ENCODE data around the gene CYP2A7.
"Not testable (repeated sequence)": the region's sequence is repeated elsewhere in the genome, so short reads cannot be mapped to it uniquely, and the experiment has no call there.

The CYP2A7 gene

GRCh38 chr19:40836754-40837429 lies 45.1 kb downstream of the CYP2A7 start:
- H3K27ac ChIP-seq: no peak overlapping the region
- TF ChIP-seq, protein P1, sequence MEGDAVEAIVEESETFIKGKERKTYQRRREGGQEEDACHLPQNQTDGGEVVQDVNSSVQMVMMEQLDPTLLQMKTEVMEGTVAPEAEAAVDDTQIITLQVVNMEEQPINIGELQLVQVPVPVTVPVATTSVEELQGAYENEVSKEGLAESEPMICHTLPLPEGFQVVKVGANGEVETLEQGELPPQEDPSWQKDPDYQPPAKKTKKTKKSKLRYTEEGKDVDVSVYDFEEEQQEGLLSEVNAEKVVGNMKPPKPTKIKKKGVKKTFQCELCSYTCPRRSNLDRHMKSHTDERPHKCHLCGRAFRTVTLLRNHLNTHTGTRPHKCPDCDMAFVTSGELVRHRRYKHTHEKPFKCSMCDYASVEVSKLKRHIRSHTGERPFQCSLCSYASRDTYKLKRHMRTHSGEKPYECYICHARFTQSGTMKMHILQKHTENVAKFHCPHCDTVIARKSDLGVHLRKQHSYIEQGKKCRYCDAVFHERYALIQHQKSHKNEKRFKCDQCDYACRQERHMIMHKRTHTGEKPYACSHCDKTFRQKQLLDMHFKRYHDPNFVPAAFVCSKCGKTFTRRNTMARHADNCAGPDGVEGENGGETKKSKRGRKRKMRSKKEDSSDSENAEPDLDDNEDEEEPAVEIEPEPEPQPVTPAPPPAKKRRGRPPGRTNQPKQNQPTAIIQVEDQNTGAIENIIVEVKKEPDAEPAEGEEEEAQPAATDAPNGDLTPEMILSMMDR (IDR thresholded peaks at IDR 0.05): no peak
- no peak overlapping the region for H3K4me3 ChIP-seq
- no peak for DNase-seq (ENCODE audit: low spot score)

- DNase-seq (ENCODE audit: low spot score); H3K27ac ChIP-seq; H3K4me3 ChIP-seq: not testable (repeated sequence)
Observed at GRCh38 chr19:40833728-40834533, 48.1 kb downstream of the CYP2A7 start.

- not testable (repeated sequence) for H3K4me3 ChIP-seq; H3K27ac ChIP-seq; DNase-seq (ENCODE audit: low spot score)
Observed at GRCh38 chr19:40832431-40832790, 49.6 kb downstream of the CYP2A7 start.

GRCh38 chr19:40831502-40832430 lies 50.3 kb downstream of the CYP2A7 start:
- Histone ChIP-seq H3K4me3 (no peak overlapping the region), H3K27ac (no peak overlapping the region)
- TF ChIP-seq, protein P1 (IDR thresholded peaks at IDR 0.05): no peak
- no peak for DNase-seq (ENCODE audit: low spot score)

- H3K27ac ChIP-seq; DNase-seq (ENCODE audit: low spot score); H3K4me3 ChIP-seq: not testable (repeated sequence)
Observed at GRCh38 chr19:40830741-40831140, 51.3 kb downstream of the CYP2A7 start.

GRCh38 chr19:40829205-40829604 lies 52.8 kb downstream of the CYP2A7 start:
- no peak for DNase-seq (ENCODE audit: low spot score)
- TF ChIP-seq, protein P1 (IDR thresholded peaks at IDR 0.05): no peak
- Histone ChIP-seq H3K4me3 (no peak overlapping the region), H3K27ac (no peak overlapping the region)

- no peak overlapping the region for H3K27ac ChIP-seq
- no peak for DNase-seq (ENCODE audit: low spot score)
- no peak overlapping the region for H3K4me3 ChIP-seq
- TF ChIP-seq, protein P1 (IDR thresholded peaks at IDR 0.05): no peak
Observed at GRCh38 chr19:40827386-40828247, 54.4 kb downstream of the CYP2A7 start.

- H3K4me3 ChIP-seq; H3K27ac ChIP-seq; DNase-seq (ENCODE audit: low spot score): not testable (repeated sequence)
Observed at GRCh38 chr19:40826699-40827385, 55.2 kb downstream of the CYP2A7 start.

DNA sequence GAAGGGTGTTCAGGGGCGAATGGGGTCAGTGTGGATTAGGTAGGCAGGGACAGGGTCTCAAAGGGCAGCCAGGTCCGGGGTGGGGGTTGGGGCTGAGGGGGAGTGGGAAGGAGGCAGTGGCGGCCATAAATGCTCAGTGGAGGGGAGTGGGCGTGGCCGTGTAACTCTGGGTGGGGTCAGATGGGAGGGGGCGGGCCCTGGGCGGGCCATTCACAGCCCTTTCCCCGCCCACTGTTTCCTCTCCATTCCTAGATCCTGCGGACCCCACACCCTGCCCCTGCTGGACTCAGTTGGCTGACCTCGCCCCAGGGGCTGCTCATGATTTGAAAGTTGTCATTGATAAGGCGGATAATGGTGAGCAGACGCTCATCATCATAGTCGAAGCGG lies 55.7 kb downstream of the CYP2A7 start:
- H3K4me3 ChIP-seq; DNase-seq (ENCODE audit: low spot score); H3K27ac ChIP-seq: not testable (repeated sequence)

DNA sequence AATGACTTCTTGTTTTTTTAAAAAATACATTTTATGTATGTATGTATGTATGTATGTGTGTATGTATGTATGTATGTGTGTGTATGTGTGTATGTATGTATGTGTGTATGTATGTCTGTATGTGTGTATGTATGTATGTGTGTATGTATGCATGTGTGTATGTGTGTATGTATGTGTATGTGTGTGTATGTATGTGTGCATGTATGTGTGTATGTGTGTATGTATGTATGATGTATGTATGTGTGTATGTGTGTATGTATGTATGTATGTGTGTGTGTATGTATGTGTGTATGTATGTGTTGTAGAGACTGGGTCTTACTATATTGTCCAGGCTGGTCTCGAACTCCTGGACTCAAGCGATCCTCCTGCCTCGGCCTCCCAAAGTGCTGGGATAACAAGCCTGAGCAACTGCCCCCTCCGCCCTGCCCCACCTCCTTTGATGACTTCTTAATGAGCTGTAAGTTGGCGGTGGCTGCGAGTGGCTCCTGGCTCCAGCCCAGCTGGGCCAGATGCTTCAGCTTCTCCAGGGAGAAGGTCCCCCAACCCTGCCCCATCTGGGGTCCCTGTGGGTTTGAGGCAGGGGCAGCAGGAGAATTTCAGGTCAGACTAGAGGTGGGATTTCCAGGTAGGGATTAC lies 56.5 kb downstream of the CYP2A7 start:
- not testable (repeated sequence) for DNase-seq (ENCODE audit: low spot score); H3K4me3 ChIP-seq; H3K27ac ChIP-seq
